ENCODE measurements around the gene PCNT. TPM values are rescaled to one million over a fixed set of nuclear protein-coding genes. Genes with fewer than 3 reads are reported as not detected.
"Not testable (repeated sequence)": the region's sequence is repeated elsewhere in the genome, so short reads cannot be mapped to it uniquely, and the experiment has no call there.

PCNT gene
- total RNA-seq, 2 experiments from 2014 or later: 85.4 to 86.1 TPM

DNA sequence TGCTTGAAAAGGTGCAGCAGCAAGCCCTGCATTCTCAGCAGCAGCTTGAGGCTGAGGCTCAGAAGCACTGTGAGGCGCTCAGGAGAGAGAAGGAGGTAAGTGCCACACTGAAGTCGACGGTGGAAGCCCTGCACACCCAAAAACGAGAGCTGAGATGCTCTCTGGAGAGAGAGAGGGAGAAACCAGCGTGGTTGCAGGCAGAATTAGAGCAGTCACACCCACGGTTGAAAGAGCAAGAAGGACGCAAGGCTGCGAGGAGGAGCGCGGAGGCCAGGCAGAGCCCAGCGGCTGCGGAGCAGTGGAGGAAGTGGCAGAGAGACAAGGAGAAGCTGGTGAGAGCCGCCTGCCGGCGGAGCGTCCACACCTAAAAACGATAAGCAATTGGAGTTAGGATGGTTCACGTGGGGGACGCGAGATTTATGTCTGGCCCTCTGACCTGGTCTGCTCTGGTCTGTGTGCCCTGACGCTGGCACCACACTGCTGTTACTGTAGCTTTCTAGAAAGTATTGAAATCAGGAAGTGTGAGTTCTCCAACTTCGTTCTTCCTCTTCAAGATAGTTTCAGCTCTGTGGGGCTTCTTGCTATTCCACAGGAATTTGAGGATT, 108.0 kb downstream of the PCNT start:
- DNase-seq: no peak
- no peaks in the 10 kb centered on the region for H3K27me3 Mint-ChIP-seq
- POLR2A ChIA-PET: interaction anchor here (0.8 to 1.4 kb wide), 3 partner anchors 8 to 106 kb away, joined by 3 read pairs; a partner anchor contains a TSS

DNA sequence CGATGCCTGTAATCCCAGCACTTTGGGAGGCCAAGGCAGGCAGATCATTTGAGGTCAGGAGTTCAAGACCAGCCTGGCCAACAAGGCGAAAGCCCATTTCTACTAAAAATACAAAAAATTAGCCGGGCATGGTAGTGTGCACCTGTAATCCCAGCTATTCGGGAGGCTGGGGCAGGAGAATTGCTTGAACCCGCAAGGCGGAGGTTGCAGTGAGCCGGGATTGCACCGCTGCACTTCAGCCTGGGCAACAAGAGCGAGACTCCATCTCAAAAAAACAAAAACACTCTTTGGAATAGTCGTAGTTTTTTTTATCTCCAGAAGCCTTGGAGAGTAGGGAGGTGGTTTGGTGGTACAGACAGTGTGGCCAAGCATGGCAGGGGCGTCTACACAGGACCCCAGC, 109.2 kb downstream of the PCNT start:
- peaks cover 13% of the 10 kb centered on the region for H3K4me1 Mint-ChIP-seq
- H3K36me3 Mint-ChIP-seq: peaks cover 32% of the 10 kb centered on the region
- not testable (repeated sequence) for H3K9me3 Mint-ChIP-seq; H3K27me3 Mint-ChIP-seq; H3K4me3 Mint-ChIP-seq; H3K27ac Mint-ChIP-seq; ATAC-seq (ENCODE audit: low read depth); DNase-seq
- POLR2A ChIA-PET: interaction anchor here (1.4 to 1.8 kb wide), 2 partner anchors 8 to 26 kb away, joined by 3 to 9 read pairs; no protein-coding TSS in a partner anchor

More for the DNA sequence above, 108.0 kb downstream of the PCNT start:
- Mint-ChIP-seq H3K4me3 (peak overlapping the region; percentile 43), H3K4me1 (peaks cover 7% of the 10 kb centered on the region), H3K27ac (peak overlapping the region; percentile 86), H3K9me3 (no peaks in the 10 kb centered on the region), H3K36me3 (peaks cover 33% of the 10 kb centered on the region)
- ATAC-seq (ENCODE audit: low read depth): peak; percentile 67

DNA sequence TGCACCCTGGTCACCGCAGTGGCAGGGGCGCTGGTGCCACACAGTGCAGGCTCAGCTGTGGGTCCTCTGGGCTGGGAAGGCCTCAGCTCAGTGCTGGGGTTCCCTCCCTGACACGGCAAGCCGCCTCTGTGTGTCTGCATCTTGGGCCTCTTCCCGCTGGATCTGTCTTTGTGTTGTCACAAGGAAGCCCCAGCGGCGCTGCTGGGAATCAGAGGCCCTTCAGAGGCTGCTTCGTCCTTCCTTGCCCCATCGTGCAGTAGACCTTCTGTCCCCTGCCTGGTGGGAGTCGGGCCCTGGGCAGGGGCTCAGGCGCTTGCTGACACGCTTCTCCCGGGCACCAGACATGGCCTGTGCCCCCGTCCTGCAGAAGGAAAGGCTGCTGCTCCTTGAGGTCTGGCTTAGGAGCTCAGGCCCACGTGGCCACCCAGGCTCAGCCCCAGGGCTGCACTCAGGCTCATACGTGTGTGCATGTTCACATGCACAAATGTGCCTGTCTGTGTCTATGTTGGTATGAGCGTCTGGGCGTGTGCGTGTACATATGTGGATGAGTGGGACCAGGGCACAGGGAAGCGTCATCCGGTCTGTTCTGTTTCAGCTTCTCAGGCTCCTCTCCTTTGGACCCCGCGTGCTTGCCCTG, 110.5 kb downstream of the PCNT start:
- ATAC-seq (ENCODE audit: low read depth) (no peak), DNase-seq (no peak)
- no peak overlapping the region for H3K4me3 Mint-ChIP-seq
- POLR2A ChIA-PET: interaction anchor here (0.8 to 1.8 kb wide), 3 partner anchors 10 to 28 kb away, joined by 3 to 9 read pairs (median 4); no protein-coding TSS in a partner anchor
- H3K9me3 Mint-ChIP-seq: no peaks in the 10 kb centered on the region
- H3K27me3 Mint-ChIP-seq: no peaks in the 10 kb centered on the region
- H3K4me1 Mint-ChIP-seq: peaks cover 13% of the 10 kb centered on the region
- H3K27ac Mint-ChIP-seq: peak overlapping the region; percentile 32
- peaks cover 36% of the 10 kb centered on the region for H3K36me3 Mint-ChIP-seq

DNA sequence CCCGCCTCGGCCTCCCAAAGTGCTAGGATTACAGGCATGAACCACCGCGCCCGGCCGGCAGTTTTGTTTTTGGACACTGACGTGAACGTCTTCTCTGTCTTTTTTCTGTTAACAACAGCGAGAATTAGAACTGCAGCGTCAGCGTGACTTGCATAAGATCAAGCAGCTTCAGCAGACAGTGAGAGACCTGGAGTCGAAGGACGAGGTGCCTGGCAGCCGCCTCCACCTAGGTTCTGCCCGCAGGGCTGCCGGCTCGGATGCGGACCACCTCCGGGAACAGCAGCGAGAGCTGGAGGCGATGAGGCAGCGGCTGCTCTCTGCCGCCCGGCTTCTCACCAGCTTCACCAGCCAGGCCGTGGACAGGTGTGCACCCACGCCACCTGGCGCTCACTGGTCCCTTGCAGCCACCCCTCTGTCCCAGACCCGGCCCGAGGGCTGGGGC, 111.9 kb downstream of the PCNT start:
- Mint-ChIP-seq H3K27me3 (no peaks in the 10 kb centered on the region), H3K4me1 (peaks cover 13% of the 10 kb centered on the region), H3K36me3 (peaks cover 41% of the 10 kb centered on the region), H3K9me3 (no peaks in the 10 kb centered on the region), H3K4me3 (no peak overlapping the region), H3K27ac (no peak overlapping the region)
- POLR2A ChIA-PET: no interaction called here
- ATAC-seq (ENCODE audit: low read depth) (no peak), DNase-seq (no peak)

DNA sequence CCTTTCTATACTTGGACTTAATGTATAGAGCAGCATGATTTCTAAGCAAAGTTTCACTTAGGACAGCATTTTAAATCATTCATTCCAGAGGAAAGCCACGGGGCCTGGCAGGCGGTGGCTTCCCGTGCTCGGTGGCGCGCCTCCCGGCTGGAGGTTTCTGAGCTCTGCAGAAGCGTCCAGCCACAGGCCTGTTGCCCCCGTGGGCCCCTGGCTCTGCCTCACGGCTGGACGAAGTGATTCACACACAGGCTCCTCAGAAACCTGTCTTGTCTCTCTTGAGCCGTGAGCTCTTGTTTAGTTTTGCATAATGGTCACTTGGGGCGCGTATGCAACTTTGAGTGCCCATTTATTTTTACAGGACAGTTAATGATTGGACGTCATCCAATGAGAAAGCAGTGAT, 112.7 kb downstream of the PCNT start:
- H3K27me3 Mint-ChIP-seq: no peaks in the 10 kb centered on the region
- no peak overlapping the region for H3K4me3 Mint-ChIP-seq
- H3K9me3 Mint-ChIP-seq: no peaks in the 10 kb centered on the region
- DNase-seq: no peak
- peaks cover 41% of the 10 kb centered on the region for H3K36me3 Mint-ChIP-seq
- POLR2A ChIA-PET: interaction anchor here (0.6 kb wide), 1 partner anchor 11 kb away, joined by 5 read pairs; no protein-coding TSS in a partner anchor
- ATAC-seq (ENCODE audit: low read depth): no peak
- peaks cover 13% of the 10 kb centered on the region for H3K4me1 Mint-ChIP-seq
- peak overlapping the region; percentile 83 for H3K27ac Mint-ChIP-seq

DNA sequence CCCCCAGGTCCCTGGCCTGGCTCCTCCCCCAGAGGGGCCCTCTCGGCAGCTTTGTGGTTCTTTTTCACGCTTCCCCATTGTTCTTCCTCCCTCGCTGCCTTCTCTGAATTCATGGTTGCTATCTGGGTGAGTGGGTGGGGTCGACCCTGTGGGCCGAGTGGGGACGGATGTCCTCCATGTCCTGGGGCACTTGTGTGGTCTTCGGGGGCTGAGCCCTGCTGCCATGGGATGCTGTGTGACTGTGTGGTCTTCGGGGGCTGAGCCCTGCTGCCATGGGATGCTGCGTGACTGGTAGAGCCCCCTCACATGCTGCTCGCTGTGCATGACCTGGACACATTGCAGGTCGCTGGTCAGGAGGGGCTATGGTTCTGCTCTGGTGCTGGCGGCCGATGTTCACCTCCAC, 113.1 kb downstream of the PCNT start:
- DNase-seq (no peak), ATAC-seq (ENCODE audit: low read depth) (peak; percentile 16)
- H3K36me3 Mint-ChIP-seq: peaks cover 37% of the 10 kb centered on the region
- H3K27ac Mint-ChIP-seq: peak overlapping the region; percentile 83
- H3K4me3 Mint-ChIP-seq: peak overlapping the region; percentile 51
- peaks cover 10% of the 10 kb centered on the region for H3K4me1 Mint-ChIP-seq
- H3K27me3 Mint-ChIP-seq: no peaks in the 10 kb centered on the region
- POLR2A ChIA-PET: interaction anchor here (1.2 to 1.9 kb wide), 3 partner anchors 9 to 21 kb away, joined by 3 to 11 read pairs (median 4); no protein-coding TSS in a partner anchor
- H3K9me3 Mint-ChIP-seq: no peaks in the 10 kb centered on the region

DNA sequence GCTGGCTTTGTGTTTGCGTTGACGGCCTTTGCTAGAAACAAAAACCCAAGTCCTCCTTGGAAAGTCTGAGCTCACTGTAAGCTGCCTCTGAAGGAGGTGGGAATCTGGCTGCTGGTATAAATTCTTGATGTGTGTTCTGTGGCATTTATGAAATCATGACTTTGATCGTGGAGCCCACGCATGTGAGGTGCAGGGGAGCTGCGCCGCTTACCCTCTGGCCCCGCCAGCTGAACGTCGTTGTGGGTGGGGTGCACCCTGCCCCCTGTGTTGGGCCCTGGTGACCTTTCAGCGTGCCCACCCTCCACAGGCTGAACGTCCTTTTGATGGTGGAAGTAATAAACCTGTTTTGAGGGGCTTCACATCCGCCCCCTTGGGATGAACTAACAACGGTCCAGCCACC, 113.6 kb downstream of the PCNT start:
- Mint-ChIP-seq H3K4me1 (peaks cover 8% of the 10 kb centered on the region), H3K27ac (peak overlapping the region; percentile 83), H3K9me3 (no peaks in the 10 kb centered on the region), H3K27me3 (no peaks in the 10 kb centered on the region), H3K4me3 (peak overlapping the region; percentile 51), H3K36me3 (peaks cover 36% of the 10 kb centered on the region)
- POLR2A ChIA-PET: interaction anchor here (1.2 to 1.9 kb wide), 3 partner anchors 9 to 20 kb away, joined by 3 to 11 read pairs (median 4); no protein-coding TSS in a partner anchor
- peak; percentile 30 for ATAC-seq (ENCODE audit: low read depth)
- no peak for DNase-seq

DNA sequence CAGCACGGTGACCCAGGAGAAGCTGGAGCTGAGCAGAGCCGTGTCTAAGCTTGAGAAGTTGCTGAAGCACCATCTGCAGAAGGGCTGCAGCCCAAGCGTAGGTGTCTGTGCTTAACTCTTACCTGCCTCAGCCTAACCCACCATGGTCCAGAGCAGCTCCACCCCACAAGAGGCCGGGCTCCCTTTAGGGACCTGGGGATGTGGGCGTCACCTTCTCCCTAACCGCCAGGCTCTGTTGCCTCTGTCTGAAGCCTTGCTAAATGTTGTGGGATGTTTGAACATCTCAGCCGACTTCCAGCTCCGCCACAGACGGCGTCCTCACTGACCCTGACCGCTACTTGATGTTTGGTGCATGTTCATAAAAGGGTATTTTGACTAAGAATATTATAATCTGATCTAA, 114.3 kb downstream of the PCNT start:
- DNase-seq (no peak), ATAC-seq (ENCODE audit: low read depth) (peak; percentile 33)
- no peak overlapping the region for H3K4me3 Mint-ChIP-seq
- H3K27ac Mint-ChIP-seq: peak overlapping the region; percentile 83
- peaks cover 37% of the 10 kb centered on the region for H3K36me3 Mint-ChIP-seq
- no peaks in the 10 kb centered on the region for H3K9me3 Mint-ChIP-seq
- POLR2A ChIA-PET: interaction anchor here (0.7 to 1.9 kb wide), 3 partner anchors 10 to 13 kb away, joined by 4 to 11 read pairs (median 4); no protein-coding TSS in a partner anchor
- H3K4me1 Mint-ChIP-seq: peaks cover 8% of the 10 kb centered on the region
- no peaks in the 10 kb centered on the region for H3K27me3 Mint-ChIP-seq

DNA sequence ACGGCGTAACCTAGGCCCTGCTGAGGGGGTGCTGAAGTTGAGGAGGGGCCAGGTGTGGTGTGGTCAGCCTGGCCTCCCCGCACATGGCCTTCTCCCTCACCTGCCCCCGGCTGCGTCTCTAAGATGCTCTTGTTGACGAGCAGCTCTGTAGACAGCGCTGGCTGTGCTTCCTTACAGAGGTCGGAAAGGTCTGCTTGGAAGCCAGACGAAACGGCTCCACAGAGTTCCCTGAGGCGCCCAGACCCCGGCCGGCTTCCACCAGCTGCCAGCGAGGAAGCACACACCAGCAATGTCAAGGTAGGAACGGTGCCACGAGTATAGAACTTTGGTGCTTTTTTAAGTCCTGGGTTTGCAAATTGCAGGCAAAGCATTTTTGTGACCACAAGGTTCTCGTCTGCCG, 116.0 kb downstream of the PCNT start:
- DNase-seq: no peak
- H3K9me3 Mint-ChIP-seq: no peaks in the 10 kb centered on the region
- H3K4me1 Mint-ChIP-seq: peaks cover 8% of the 10 kb centered on the region
- H3K27ac Mint-ChIP-seq: no peak overlapping the region
- peaks cover 33% of the 10 kb centered on the region for H3K36me3 Mint-ChIP-seq
- H3K4me3 Mint-ChIP-seq: no peak overlapping the region
- POLR2A ChIA-PET: no interaction called here
- ATAC-seq (ENCODE audit: low read depth): no peak
- no peaks in the 10 kb centered on the region for H3K27me3 Mint-ChIP-seq

DNA sequence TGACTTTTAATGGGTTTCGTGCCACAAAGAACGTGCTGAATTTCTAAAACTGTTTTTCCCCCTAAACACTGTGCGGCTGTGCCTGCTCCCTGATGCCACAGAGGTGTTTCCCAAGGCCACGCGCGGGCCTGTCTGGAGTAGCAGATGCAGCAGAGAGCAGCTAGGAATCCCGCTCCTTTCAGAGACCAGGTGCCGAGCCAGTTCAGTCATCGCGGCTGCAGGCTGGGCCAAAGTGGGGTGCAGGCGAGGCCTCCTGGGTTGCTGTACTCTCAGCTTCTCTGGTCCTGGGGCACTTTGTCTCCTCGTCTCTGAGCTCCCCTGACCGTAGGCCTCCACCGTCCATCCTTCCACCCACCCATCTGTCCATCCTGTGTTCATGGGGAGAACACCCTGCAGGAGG, 117.4 kb downstream of the PCNT start:
- ATAC-seq (ENCODE audit: low read depth) (no peak), DNase-seq (no peak)
- H3K4me1 Mint-ChIP-seq: peaks cover 8% of the 10 kb centered on the region
- H3K36me3 Mint-ChIP-seq: peaks cover 36% of the 10 kb centered on the region
- H3K9me3 Mint-ChIP-seq: no peaks in the 10 kb centered on the region
- POLR2A ChIA-PET: no interaction called here
- H3K4me3 Mint-ChIP-seq: no peak overlapping the region
- no peaks in the 10 kb centered on the region for H3K27me3 Mint-ChIP-seq
- peak overlapping the region; percentile 38 for H3K27ac Mint-ChIP-seq

DNA sequence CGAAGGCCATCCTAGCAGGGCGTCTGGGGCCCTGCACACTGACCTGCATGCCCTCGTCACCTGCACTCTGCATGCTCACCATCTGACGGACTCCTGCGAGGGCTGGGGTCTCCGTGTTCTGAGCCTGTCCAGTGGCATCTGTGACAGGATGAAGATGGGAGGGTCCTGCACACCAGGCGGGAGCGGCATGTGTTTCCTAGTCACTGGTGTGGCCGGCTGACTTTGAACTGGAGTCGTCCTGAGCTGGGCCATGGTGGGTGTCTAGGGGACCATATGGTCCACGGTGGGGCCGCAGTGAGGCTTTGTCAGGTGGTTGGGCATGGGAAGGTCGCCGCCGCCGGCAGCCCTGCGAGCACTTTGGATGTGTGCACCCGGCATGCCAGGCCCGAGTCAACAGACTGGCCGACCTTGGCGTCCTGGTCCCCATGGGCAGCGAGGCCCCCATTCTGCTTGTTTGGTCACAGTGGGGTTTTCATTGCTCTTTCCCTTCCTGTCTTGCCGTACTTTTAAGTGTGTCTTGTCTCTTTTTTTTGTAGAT, 118.1 kb downstream of the PCNT start:
- no peaks in the 10 kb centered on the region for H3K27me3 Mint-ChIP-seq
- H3K4me3 Mint-ChIP-seq: no peak overlapping the region
- DNase-seq: no peak
- no peaks in the 10 kb centered on the region for H3K9me3 Mint-ChIP-seq
- H3K4me1 Mint-ChIP-seq: peaks cover 7% of the 10 kb centered on the region
- POLR2A ChIA-PET: interaction anchor here (1.2 kb wide), 1 partner anchor 18 kb away, joined by 3 read pairs; no protein-coding TSS in a partner anchor
- H3K27ac Mint-ChIP-seq: no peak overlapping the region
- peaks cover 38% of the 10 kb centered on the region for H3K36me3 Mint-ChIP-seq
- ATAC-seq (ENCODE audit: low read depth): no peak

DNA sequence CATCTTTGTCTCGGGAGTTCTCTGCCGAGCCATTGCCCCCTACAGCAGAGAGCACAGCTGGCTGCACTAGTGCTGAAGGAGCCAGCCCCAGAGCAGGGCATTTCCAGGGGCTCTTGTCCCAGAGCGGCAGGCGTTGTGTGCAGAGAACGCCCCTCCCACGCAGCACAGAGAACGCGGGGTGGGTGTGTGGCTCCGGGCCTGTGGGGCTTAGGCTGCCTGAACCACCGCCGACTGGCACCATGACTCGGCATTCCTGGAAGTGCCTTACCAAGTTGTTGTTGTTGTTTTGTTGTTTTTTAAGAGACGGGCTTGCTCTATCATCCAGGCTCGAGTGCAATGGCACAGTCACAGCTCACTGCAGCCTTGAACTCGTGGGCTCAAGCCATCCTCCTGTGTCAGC, 119.0 kb downstream of the PCNT start:
- Mint-ChIP-seq H3K27me3 (no peaks in the 10 kb centered on the region), H3K27ac (no peak overlapping the region), H3K36me3 (peaks cover 42% of the 10 kb centered on the region), H3K4me3 (no peak overlapping the region), H3K4me1 (peaks cover 7% of the 10 kb centered on the region), H3K9me3 (peaks cover 2% of the 10 kb centered on the region)
- POLR2A ChIA-PET: interaction anchor here (0.9 to 1.2 kb wide), 2 partner anchors 17 to 19 kb away, joined by 3 read pairs; no protein-coding TSS in a partner anchor
- ATAC-seq (ENCODE audit: low read depth) (no peak), DNase-seq (no peak)

DNA sequence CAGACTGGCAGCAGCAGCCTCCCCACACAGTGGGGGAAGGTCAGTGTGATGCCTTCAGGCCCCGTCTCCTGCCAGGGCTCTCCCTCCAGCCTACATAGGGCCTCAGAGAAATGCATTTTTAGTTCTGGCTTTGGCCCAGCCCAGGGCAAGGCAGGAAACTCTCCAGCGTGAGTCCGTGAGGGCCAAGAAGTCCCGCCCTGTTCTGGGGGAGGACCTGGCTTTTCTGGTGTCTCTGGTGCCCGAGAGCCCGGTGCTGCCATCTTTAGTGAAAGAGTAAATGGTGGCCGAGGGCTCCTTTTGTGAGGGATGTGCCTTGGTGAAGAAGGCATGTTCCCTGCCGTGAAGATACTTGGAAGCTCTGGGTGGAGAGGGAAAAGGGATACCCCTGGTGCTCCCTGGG, 120.0 kb downstream of the PCNT start:
- peaks cover 7% of the 10 kb centered on the region for H3K4me1 Mint-ChIP-seq
- H3K9me3 Mint-ChIP-seq: peaks cover 6% of the 10 kb centered on the region
- H3K27ac Mint-ChIP-seq: peak overlapping the region; percentile 60

More for the DNA sequence above, 120.0 kb downstream of the PCNT start:
- H3K36me3 Mint-ChIP-seq: peaks cover 49% of the 10 kb centered on the region
- POLR2A ChIA-PET: no interaction called here
- no peak for ATAC-seq (ENCODE audit: low read depth)
- H3K27me3 Mint-ChIP-seq: no peaks in the 10 kb centered on the region
- H3K4me3 Mint-ChIP-seq: no peak overlapping the region
- no peak for DNase-seq
